Measurements from ENCODE around the gene VAC14. TPM values are rescaled to one million over a fixed set of nuclear protein-coding genes. Genes with fewer than 3 reads are reported as not detected.

VAC14 gene
- total RNA-seq, 1 donor from 2014 or later: 38.1 TPM

GRCh38 chr16:70653406-70653805 is 147.6 kb downstream of the VAC14 start:
- Histone ChIP-seq H3K27me3 (no peaks in the 10 kb centered on the region), H3K27ac (no peak overlapping the region), H3K4me3 (no peak overlapping the region), H3K4me1 (peaks cover 8% of the 10 kb centered on the region), H3K36me3 (no peaks in the 10 kb centered on the region), H3K9me3 (no peaks in the 10 kb centered on the region)
- TF ChIP-seq, protein P1, sequence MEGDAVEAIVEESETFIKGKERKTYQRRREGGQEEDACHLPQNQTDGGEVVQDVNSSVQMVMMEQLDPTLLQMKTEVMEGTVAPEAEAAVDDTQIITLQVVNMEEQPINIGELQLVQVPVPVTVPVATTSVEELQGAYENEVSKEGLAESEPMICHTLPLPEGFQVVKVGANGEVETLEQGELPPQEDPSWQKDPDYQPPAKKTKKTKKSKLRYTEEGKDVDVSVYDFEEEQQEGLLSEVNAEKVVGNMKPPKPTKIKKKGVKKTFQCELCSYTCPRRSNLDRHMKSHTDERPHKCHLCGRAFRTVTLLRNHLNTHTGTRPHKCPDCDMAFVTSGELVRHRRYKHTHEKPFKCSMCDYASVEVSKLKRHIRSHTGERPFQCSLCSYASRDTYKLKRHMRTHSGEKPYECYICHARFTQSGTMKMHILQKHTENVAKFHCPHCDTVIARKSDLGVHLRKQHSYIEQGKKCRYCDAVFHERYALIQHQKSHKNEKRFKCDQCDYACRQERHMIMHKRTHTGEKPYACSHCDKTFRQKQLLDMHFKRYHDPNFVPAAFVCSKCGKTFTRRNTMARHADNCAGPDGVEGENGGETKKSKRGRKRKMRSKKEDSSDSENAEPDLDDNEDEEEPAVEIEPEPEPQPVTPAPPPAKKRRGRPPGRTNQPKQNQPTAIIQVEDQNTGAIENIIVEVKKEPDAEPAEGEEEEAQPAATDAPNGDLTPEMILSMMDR (IDR thresholded peaks at IDR 0.05): no peak
- TF ChIP-seq POLR2A (IDR thresholded peaks at IDR 0.05) (no peak), POLR2AphosphoS5 (IDR thresholded peaks at IDR 0.05; ENCODE audit: insufficient read depth in 1 of 2, low read depth in 1 of 2) (no peak)
- intact Hi-C loops (cut with DNase I): loop anchor here (10.0 kb wide), 1 partner anchor 129 kb away; the partner anchor contains the start of genes COG4 and SF3B3
- no peak for DNase-seq (ENCODE audit: extremely low spot score in 2 of 2)

- DNase-seq (ENCODE audit: extremely low spot score in 2 of 2): no peak
Measured at GRCh38 chr16:70652322-70652721, 148.6 kb downstream of the VAC14 start.

DNA sequence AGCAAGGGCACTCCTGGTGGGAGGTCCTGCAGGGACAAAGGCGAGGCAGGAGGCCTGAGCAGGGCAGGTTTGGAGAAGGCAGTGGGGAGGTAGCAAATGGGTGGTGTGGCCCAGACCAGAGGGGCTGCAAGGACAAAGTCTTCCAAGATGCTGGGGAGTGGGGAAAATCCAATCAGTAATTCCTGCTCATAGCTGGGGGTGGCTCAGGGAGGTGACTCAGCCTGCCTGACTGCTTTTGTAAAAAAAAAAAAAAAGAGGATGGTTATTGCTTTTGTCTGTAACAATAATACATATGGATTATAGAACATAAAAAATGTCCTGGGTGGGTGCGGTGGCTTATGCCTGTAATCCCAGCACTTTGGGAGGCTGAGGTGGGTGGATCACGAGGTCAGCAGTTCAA is 149.4 kb downstream of the VAC14 start:
- TF ChIP-seq POLR2A (IDR thresholded peaks at IDR 0.05): no peak
- Histone ChIP-seq H3K9me3 (no peaks in the 10 kb centered on the region), H3K36me3 (no peaks in the 10 kb centered on the region), H3K27me3 (no peaks in the 10 kb centered on the region), H3K27ac (no peak overlapping the region), H3K4me1 (peaks cover 8% of the 10 kb centered on the region), H3K4me3 (no peak overlapping the region)
- intact Hi-C loops (cut with DNase I): loop anchor here (10.0 kb wide), 1 partner anchor 127 kb away; the partner anchor contains the start of genes COG4 and SF3B3
- DNase-seq (ENCODE audit: extremely low spot score in 2 of 2): no peak

More at GRCh38 chr16:70652322-70652721, 148.6 kb downstream of the VAC14 start:
- intact Hi-C loops (cut with DNase I): loop anchor here (10.0 kb wide), 1 partner anchor 128 kb away; the partner anchor contains the start of genes COG4 and SF3B3
- Histone ChIP-seq H3K4me1 (peaks cover 8% of the 10 kb centered on the region), H3K4me3 (no peak overlapping the region), H3K36me3 (no peaks in the 10 kb centered on the region), H3K27ac (no peak overlapping the region), H3K27me3 (no peaks in the 10 kb centered on the region), H3K9me3 (no peaks in the 10 kb centered on the region)
- TF ChIP-seq POLR2A (IDR thresholded peaks at IDR 0.05) (no peak), POLR2AphosphoS5 (IDR thresholded peaks at IDR 0.05; ENCODE audit: insufficient read depth in 1 of 2, low read depth in 1 of 2) (no peak)
- TF ChIP-seq, protein P1 (IDR thresholded peaks at IDR 0.05): no peak

GRCh38 chr16:70650216-70650615 is 150.7 kb downstream of the VAC14 start:
- Histone ChIP-seq H3K4me1 (peaks cover 8% of the 10 kb centered on the region), H3K36me3 (no peaks in the 10 kb centered on the region), H3K4me3 (no peak overlapping the region), H3K27me3 (no peaks in the 10 kb centered on the region), H3K9me3 (no peaks in the 10 kb centered on the region), H3K27ac (no peak overlapping the region)
- no peak for TF ChIP-seq POLR2A (IDR thresholded peaks at IDR 0.05)
- TF ChIP-seq, protein P1 (IDR thresholded peaks at IDR 0.05): no peak
- no peak for TF ChIP-seq POLR2AphosphoS5 (IDR thresholded peaks at IDR 0.05; ENCODE audit: insufficient read depth in 1 of 2, low read depth in 1 of 2)
- no peak for DNase-seq (ENCODE audit: extremely low spot score in 2 of 2)
- intact Hi-C loops (cut with DNase I): loop anchor here (10.0 kb wide), 1 partner anchor 125 kb away; the partner anchor contains the start of genes COG4 and SF3B3

- Histone ChIP-seq H3K4me1 (peaks cover 6% of the 10 kb centered on the region), H3K27ac (no peak overlapping the region)
- intact Hi-C loops (cut with DNase I): loop anchor here (10.0 kb wide), 1 partner anchor 274 kb away; no protein-coding TSS in a partner anchor
Measured at GRCh38 chr16:70649300-70649699, 151.7 kb downstream of the VAC14 start.

More at GRCh38 chr16:70649300-70649699, 151.7 kb downstream of the VAC14 start:
- TF ChIP-seq, protein P1 (IDR thresholded peaks at IDR 0.05): no peak
- no peak for TF ChIP-seq POLR2A (IDR thresholded peaks at IDR 0.05)
- TF ChIP-seq POLR2AphosphoS5 (IDR thresholded peaks at IDR 0.05; ENCODE audit: insufficient read depth in 1 of 2, low read depth in 1 of 2): no peak
- H3K9me3 ChIP-seq: no peaks in the 10 kb centered on the region
- no peaks in the 10 kb centered on the region for H3K36me3 ChIP-seq
- no peaks in the 10 kb centered on the region for H3K27me3 ChIP-seq
- no peak for DNase-seq (ENCODE audit: extremely low spot score in 2 of 2)
- H3K4me3 ChIP-seq: no peak overlapping the region

Measured in vagina (tissue), 2 donors.